Hindlimb muscle (tissue), 1 donor: ENCODE results near the gene IRF2. TPM values are rescaled to one million over a fixed set of nuclear protein-coding genes. Genes with fewer than 3 reads are reported as not detected.
A peak's percentile ranks its signal among the peaks of the same experiment; 100 is the strongest.

Experiments
- DNase-seq: peaks from one replicate; pipeline ENCODE4 v3.0.0-alpha.2; 2013
- polyA plus RNA-seq: library from polyadenylated mRNA; unstranded; fragments of 120-200 nt; gene quantifications from one replicate; pipeline ENCODE4 v1.2.1, GENCODE V29; 2013; ENCODE audit not compliant: insufficient read length

Gene IRF2
- polyA plus RNA-seq = 16.7 TPM

DNA sequence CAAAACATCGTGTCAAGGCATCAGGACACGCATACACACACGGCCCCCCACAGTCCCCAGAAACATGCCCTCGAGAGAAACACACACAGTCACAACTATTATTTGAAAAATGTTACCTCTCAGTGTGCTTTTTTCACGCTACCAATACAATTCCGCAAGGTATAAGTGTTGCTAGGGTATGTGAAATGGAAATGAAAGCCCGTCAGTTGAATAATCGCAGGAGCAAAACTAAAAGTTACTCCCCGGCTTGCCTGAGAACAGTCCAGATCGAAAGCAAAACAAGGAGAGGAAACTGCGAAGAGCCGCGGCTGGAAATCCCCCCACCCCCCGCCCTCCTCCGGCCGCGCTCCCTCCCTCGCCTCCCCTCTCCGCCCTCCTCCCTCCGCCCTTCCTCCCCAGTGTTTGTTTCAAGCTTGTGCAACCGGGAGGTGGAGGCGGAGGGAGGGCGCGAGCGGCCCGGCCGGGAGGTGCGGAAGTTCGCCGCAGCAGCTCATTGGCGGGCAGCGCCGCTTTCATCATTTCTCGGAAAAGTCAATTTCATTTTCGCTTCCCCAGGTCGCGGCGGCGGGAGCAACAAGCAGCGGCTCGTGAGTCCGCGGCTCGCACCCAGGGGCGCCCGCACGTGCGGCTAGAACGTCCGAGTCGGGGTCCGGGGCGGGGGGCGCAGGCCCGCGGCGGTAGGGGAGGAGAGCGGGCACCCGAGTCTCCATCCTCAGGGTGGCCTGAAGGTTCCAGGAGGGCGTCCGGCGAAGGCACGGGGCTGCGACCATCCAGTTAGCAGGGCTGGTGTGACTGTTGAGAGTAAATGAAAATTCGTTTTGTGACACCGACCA, at the start of gene IRF2:
Gene IRF2 (minus strand): TSS at position 288 of the 833 bp plus-strand sequence. CDS start 45,486 bp downstream, outside the sequence.
- DNase-seq = peak; percentile 98

GRCh38 chr4:184515606-184516005, 41.3 kb upstream of the IRF2 start:
- DNase-seq = no peak

DNA sequence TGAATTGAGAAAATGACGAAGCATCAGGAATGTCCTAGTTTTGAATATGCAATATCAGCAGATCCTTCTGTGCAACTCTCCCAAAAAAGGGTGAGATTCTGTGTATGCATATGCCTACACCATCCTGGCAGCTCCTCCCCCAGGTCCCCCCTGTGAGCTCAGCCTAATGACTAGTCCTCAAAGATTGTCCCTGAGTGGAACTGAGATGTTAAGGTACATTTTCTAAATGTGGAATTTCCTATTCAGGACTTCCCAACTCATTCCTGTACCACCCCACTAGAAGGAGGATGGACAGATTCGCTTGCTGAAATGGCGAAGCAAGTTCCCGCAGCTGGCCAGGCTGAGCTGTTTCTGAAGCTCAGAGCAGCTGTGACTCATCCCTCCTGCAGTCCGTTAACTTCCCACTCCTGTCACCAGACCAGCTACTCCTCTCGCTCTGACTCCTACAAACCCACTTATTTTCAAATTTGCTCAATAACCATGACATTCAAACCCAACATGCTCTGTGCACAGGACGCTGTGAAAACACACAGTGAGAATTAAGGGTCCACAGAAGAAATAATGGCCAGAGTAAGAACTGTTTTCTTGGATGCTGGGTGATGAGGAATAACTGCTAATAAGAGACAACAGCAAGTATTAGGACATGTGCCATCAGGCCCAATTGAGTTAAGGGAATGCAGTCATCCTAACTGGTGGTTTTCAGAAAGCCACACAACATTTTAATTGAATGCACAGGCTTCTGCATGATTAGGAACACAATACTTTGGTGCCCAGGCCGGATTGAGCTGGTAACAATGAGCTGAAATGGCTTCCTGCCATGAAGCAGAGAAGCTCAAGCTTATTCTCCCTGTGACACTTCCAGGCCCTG, 40.0 kb upstream of the IRF2 start:
- DNase-seq = no peak

DNA sequence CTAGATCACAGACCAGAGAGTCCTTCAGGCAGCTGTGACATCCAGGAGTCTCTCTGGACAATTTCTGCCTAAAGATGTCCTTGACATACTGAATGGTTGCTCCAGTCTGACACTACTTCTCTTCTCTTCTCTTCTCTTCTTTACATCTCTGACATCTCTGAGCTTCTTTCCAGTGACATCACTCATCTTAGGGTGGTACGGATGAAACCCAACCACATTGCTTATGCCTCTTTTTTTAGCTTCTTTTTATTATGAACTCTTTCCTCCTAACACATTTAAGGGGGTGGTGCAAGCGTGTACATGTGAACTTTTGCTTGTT, 39.4 kb upstream of the IRF2 start:
- DNase-seq = no peak

DNA sequence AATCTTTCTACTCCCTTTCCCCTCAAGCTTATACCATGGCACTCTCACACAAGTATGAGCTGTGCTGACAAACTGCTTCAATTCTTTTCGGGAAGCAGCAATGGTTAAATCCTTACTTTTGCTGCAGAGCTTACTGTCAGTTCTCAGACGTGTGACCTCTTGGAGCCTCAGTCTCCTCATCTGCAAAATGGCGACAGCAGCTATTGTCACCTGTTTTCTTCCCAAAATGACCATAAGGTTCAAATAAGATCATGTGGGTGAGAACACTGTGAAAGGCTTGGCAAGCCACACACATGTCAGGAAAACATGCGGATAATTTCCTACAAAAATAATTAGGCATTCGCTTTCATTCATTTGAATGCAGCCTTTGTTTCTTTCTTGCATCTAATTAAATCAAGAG, 36.8 kb upstream of the IRF2 start:
- no peak for DNase-seq

DNA sequence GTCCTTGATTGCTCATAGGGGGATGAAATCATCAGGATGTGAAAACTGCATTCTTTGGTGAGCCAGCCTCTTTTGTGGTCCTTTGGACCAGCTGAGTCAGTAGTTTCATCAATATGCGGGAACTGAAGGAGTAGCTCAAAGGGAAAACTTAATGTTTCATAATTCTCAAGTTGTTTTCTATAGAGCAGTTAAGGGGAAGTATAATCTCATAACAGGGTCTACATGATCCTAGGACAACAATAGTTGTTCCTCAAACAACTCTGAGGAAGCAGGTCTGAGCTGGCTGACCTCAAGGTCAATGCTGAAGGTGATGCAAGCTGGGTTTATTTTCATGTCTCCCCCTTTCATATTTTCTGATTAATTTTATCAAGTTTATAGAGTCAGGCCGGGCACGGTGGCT, 36.1 kb upstream of the IRF2 start:
- no peak for DNase-seq

DNA sequence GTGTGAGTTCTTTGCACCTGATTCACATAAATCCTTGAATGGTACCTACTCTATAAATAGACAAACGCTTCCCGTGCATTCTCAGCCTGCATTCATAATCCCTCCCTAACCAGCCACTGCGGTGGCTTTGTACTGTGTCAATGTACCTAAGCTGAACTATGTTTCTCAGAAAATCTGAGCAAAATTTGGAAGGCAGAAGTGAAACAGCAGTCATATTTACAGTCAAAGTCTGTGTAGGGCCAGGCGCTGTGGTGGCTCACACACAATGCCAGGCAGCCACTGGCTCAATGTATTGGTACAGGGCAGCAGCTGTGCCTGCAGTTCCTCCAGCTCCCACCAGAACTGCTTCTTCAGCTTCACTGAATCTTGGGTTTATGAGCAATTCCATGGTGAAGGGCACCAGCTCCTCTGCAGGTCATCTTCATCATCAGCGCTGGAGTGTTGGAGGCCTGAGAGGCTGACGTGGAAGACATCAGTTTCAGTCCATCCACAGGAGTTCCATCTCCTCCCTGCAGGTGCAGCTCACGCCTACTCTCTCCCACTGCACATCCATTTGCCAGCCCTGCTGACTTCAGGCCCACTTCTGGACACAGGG, 32.3 kb upstream of the IRF2 start:
- DNase-seq = no peak

- no peak for DNase-seq
These were observed 30.0 kb upstream of the IRF2 start for GRCh38 chr4:184504385-184504784.

DNA sequence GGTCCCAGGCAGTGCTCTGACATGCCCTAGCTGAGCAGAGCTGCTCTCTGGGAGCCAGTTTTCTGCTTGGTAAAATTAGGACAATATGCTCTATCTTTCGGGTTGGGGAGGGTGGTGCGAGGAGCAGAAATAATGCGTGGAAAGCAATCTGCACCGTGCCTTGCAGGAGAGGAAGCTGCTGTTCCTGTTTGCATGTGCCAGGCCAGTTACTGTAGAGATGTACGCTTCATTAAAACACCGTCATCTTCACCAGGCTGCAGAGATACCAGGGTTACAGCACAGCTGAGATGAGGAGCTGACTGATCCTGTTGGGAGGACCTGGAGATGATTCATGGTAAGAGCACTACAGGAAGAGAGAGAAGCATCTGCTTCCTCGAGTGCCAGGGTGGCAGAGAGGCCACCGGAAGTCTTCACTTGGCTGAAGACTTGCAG, 29.5 kb upstream of the IRF2 start:
- no peak for DNase-seq

GRCh38 chr4:184500748-184501589, 26.6 kb upstream of the IRF2 start:
- no peak for DNase-seq

- no peak for DNase-seq
These were observed 25.6 kb upstream of the IRF2 start for GRCh38 chr4:184499996-184500395.

DNA sequence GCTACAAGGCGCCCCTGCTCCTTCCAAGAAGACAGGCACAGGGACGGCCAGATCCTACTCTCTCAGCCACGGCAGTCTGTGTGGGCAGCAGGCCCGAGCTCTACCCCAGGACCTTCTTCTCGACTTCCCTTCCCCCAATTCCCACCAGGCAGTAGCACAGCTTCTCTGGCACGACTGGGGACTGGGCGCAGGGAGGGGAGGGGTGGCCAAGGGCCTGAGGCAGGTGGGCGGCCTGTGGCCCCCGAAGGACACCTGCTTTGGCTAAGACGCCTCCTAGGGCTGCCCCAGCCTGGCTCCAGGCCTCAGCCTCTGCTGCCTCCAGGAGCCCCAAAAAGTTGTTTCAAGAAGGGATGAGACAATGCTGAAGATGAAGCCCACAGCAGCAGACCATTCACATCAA, 24.2 kb upstream of the IRF2 start:
- no peak for DNase-seq

- DNase-seq = no peak
These were observed 15.4 kb upstream of the IRF2 start for GRCh38 chr4:184489771-184490170.

- DNase-seq = no peak
These were observed 13.2 kb upstream of the IRF2 start for GRCh38 chr4:184487503-184487902.

- no peak for DNase-seq
These were observed 10.9 kb upstream of the IRF2 start for GRCh38 chr4:184485279-184485678.

DNA sequence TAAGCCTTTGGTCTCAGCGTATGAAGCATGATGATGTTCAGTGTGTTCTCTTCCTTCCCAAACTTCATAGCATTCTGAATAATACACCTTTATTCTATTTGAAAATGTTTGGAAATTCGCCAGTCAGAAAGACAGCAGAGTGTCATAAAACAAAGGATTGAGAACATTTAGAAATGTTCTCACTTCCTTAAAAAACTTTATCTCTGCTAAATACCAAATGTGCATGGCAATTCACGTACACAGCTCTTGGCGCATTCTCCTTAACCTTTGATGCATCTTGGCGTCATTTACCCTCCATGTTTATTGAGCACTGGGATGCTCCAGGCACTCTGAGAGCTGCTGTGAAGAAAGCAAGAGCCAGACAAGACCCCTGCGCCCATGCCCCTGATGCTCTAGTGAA, 7.2 kb upstream of the IRF2 start:
- no peak for DNase-seq

GRCh38 chr4:184479516-184479950, 5.2 kb upstream of the IRF2 start:
- DNase-seq = no peak

GRCh38 chr4:184477201-184477999, 3.0 kb upstream of the IRF2 start:
- DNase-seq = no peak

- DNase-seq = no peak
These were observed 2.3 kb upstream of the IRF2 start for GRCh38 chr4:184476695-184477094.

GRCh38 chr4:184475498-184475897, 1.1 kb upstream of the IRF2 start:
- no peak for DNase-seq

DNA sequence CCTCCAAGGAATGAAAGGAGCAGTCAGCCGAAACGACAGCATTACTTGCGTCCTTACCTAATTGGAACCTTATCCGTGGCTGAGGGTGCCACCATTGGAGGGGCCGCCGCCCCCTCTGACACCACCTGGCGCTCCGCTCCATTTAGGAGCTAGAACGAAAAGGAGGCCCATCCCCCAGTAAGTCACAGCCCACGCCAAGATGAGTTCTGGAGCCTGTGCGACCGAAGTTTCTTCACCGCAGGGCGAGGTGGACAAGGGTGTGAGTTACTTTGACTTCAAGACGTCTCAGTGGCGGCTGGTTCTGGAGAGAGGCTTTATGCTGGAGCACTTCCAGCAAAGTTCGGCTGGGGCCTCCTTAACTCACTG, 729 bp upstream of the IRF2 start:
- peak; percentile 59 for DNase-seq
